Kidney tubule cell (primary cell): ENCODE measurements around the gene PASD1.
A peak's percentile ranks its signal among the peaks of the same experiment; 100 is the strongest.

ENCODE experiments used
- DNase-seq: peaks from one replicate; pipeline ENCODE4 v3.0.0-alpha.2; 2018; ENCODE audit warnings: low spot score

PASD1 gene

GRCh38 chrX:151701531-151701930, 138.1 kb downstream of the PASD1 start:
- DNase-seq: no peak

GRCh38 chrX:151702026-151702714, 138.7 kb downstream of the PASD1 start:
- DNase-seq: no peak

- no peak for DNase-seq
Observed at GRCh38 chrX:151702741-151703340, 139.4 kb downstream of the PASD1 start.

GRCh38 chrX:151703487-151703886, 140.0 kb downstream of the PASD1 start:
- no peak for DNase-seq

- no peak for DNase-seq
Observed at GRCh38 chrX:151704041-151704663, 140.7 kb downstream of the PASD1 start.

- no peak for DNase-seq
Observed at GRCh38 chrX:151708821-151709220, 145.3 kb downstream of the PASD1 start.

GRCh38 chrX:151710457-151710856, 147.0 kb downstream of the PASD1 start:
- no peak for DNase-seq

- no peak for DNase-seq
Observed at GRCh38 chrX:151711154-151711553, 147.7 kb downstream of the PASD1 start.

GRCh38 chrX:151711787-151712186, 148.3 kb downstream of the PASD1 start:
- no peak for DNase-seq

- DNase-seq: no peak
Observed at GRCh38 chrX:151712253-151712652, 148.8 kb downstream of the PASD1 start.

GRCh38 chrX:151713849-151714248, 150.4 kb downstream of the PASD1 start:
- peak; percentile 20 for DNase-seq

GRCh38 chrX:151714362-151714761, 150.9 kb downstream of the PASD1 start:
- no peak for DNase-seq

- DNase-seq: no peak
Observed at GRCh38 chrX:151715752-151716151, 152.3 kb downstream of the PASD1 start, which contains the start of gene FATE1. FATE1 (plus strand) TSS chrX:151716035; CDS start chrX:151716120, 85 bp downstream.

GRCh38 chrX:151722241-151722846, 158.9 kb downstream of the PASD1 start:
- DNase-seq: peak; percentile 36

- DNase-seq: no peak
Observed at GRCh38 chrX:151723156-151723760, 159.8 kb downstream of the PASD1 start.

- no peak for DNase-seq
Observed at GRCh38 chrX:151724563-151725337, 161.3 kb downstream of the PASD1 start.

GRCh38 chrX:151725338-151725614, 161.8 kb downstream of the PASD1 start:
- DNase-seq: no peak
